Lung (tissue), 12 donors: ENCODE results near the gene FBLN1. TPM values are rescaled to one million over a fixed set of nuclear protein-coding genes. Genes with fewer than 3 reads are reported as not detected.
A peak's percentile ranks its signal among the peaks of the same experiment; 100 is the strongest.

Experiments
- ATAC-seq: fragments of 200-7000 bp; cut with Tn5 transposase; one replicate; pipeline ENCODE4 v1.9.1; 2020; ENCODE audit warnings: moderate number of reproducible peaks; ENCODE audit not compliant: insufficient read depth, low FRiP score
- DNase-seq, 3 donors: peaks; one replicate each; pipeline ENCODE4 v3.0.0-alpha.2; 2013 to 2017
- H3K27ac ChIP-seq, 2 donors: one replicate each; pipeline ENCODE4 v1.5.1; 2013; ENCODE audit warnings: mild to moderate bottlenecking in 2 of 2, moderate library complexity in 2 of 2, control low read depth in 1 of 2, inconsistent platforms in 1 of 2, low read depth in 1 of 2, low read length in 1 of 2
- H3K27me3 ChIP-seq, 3 donors: one replicate each; pipeline ENCODE4 v1.5.1; 2013; ENCODE audit warnings: low read length in 2 of 3; ENCODE audit not compliant: control insufficient read depth in 3 of 3, insufficient read depth in 3 of 3
- H3K36me3 ChIP-seq, 4 donors: one replicate each; pipeline ENCODE4 v1.5.1; 2013; ENCODE audit warnings: low read length in 4 of 4, mild to moderate bottlenecking in 1 of 4, moderate library complexity in 1 of 4; ENCODE audit not compliant: control insufficient read depth in 4 of 4, insufficient read depth in 4 of 4
- H3K4me1 ChIP-seq, 5 donors: one replicate each; pipeline ENCODE4 v1.5.1; 2013; ENCODE audit warnings: low read length in 5 of 5, mild to moderate bottlenecking in 2 of 5, moderate library complexity in 1 of 5; ENCODE audit not compliant: control insufficient read depth in 5 of 5, insufficient read depth in 5 of 5
- H3K4me3 ChIP-seq: one replicate; pipeline ENCODE4 v1.5.1; 2013; ENCODE audit warnings: mild to moderate bottlenecking, control low read depth, moderate library complexity
- H3K9ac ChIP-seq, 2 donors: one replicate each; pipeline ENCODE4 v1.5.1; 2013; ENCODE audit warnings: low read length in 2 of 2, control low read depth in 1 of 2; ENCODE audit not compliant: insufficient read depth in 1 of 2
- H3K9me3 ChIP-seq, 4 donors: one replicate each; pipeline ENCODE4 v1.5.1; 2013; ENCODE audit warnings: low read length in 3 of 4, mild to moderate bottlenecking in 1 of 4, moderate library complexity in 1 of 4; ENCODE audit not compliant: control insufficient read depth in 4 of 4, insufficient read depth in 3 of 4
- WGBS, 2 donors: extraction: QIAGEN DNeasy Blood & Tissue Kit; methylation state at CpG; one replicate each; pipeline ENCODE4 v1.1.7; 2013; 5-methylcytosine and 5-hydroxymethylcytosine counted together
- polyA plus RNA-seq, 2 donors: library from polyadenylated mRNA; stranded (reverse); fragments of 200-250 nt; gene quantifications; one replicate each; pipeline ENCODE4 v1.2.1, GENCODE V29; 2013
- total RNA-seq, 2 donors: library from RNA; depleted of rRNA in 1 of 2; stranded (reverse); fragments of >200 nt in 1 of 2; gene quantifications; one replicate each; pipeline ENCODE4 v1.2.1, GENCODE V29; 2014 to 2021
- TF ChIP-seq, protein P1 (sequence below): IDR thresholded peaks from 2 replicates; pipeline ENCODE4 v1.5.1; 2012; ENCODE audit warnings: mild to moderate bottlenecking; ENCODE audit errors: control extremely low read depth, extremely low read depth
- donor health status: control.
- donor health status: control.
- donor health status: Bipolar disorder and iron deficiency.
- donor health status: healthy.
- donor health status: DM: yes; HTN: yes; CAD: no.

FBLN1 gene
- total and polyA plus RNA-seq, 4 donors = 82.7 to 357 (median 233) TPM

DNA sequence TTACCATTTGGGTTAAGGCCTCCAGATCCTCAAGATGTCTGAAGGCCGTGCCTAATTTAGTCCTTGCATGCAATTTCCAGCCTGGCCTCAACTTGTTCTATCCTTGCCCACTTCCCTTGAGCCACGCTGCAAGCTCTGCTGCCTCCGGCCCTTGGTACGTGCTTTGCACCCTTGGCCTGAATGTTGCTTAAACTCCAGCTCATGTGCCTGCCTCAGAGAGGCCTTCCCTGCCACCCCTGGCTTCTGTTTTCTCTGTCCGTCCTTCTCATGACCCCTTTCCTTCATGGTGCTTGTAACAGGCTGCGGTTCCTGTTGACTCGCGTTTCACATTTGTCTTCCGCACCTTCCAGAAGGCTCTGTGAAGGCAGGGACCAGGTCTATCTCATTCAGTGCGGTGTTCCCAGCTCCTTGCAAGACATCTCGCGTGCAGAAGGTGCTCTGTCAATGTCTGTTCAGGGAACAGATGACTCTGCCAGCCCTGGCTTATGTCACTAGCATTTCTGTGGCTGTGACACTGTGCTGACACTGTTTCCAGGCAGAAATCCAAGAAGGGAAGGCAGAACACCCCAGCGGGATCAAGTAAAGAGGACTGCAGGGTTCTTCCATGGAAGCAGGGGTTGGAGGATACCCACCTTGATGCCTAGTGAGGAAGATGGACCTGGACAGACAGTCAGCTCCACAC is 61.8 kb downstream of the FBLN1 start:
- peaks cover 0 to 64% (median 30%) of the 10 kb centered on the region in 4 donors for H3K36me3 ChIP-seq
- peaks cover 0 to 10% (median 4%) of the 10 kb centered on the region in 4 donors for H3K9me3 ChIP-seq
- no peak overlapping the region for H3K9ac ChIP-seq
- TF ChIP-seq, protein P1, sequence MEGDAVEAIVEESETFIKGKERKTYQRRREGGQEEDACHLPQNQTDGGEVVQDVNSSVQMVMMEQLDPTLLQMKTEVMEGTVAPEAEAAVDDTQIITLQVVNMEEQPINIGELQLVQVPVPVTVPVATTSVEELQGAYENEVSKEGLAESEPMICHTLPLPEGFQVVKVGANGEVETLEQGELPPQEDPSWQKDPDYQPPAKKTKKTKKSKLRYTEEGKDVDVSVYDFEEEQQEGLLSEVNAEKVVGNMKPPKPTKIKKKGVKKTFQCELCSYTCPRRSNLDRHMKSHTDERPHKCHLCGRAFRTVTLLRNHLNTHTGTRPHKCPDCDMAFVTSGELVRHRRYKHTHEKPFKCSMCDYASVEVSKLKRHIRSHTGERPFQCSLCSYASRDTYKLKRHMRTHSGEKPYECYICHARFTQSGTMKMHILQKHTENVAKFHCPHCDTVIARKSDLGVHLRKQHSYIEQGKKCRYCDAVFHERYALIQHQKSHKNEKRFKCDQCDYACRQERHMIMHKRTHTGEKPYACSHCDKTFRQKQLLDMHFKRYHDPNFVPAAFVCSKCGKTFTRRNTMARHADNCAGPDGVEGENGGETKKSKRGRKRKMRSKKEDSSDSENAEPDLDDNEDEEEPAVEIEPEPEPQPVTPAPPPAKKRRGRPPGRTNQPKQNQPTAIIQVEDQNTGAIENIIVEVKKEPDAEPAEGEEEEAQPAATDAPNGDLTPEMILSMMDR = no peak
- 86 to 90% methylated on average over 13 of the region's 13 CpGs for WGBS, 2 donors
- no peak overlapping the region for H3K27ac ChIP-seq
- no peak for ATAC-seq
- H3K4me1 ChIP-seq = no peaks in the 10 kb centered on the region
- H3K4me3 ChIP-seq = no peak overlapping the region
- H3K27me3 ChIP-seq = no peaks in the 10 kb centered on the region
- peak in 1 of 3 donors; percentile 28 for DNase-seq

DNA sequence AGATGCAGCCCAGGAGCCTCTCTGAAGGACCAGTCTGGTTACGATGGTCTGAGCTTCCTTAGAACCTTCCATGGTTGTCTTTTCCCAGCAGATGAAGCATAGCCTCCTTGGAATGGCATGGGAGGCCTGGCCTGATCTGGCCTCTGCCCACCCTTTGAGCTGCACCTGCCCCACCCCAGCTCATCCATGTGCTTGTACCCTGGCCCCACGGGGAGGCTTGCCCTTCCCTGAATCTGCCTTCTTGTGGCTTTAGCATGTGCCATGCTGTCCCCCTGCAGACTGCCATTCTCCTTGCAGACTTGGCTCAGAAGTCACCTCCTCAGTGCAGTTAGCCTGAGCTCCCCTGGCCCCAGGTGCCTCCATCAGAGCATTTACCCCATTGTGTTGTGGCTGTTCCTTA is 62.5 kb downstream of the FBLN1 start:
- peaks cover 0 to 9% (median 2%) of the 10 kb centered on the region in 4 donors for H3K9me3 ChIP-seq
- H3K27me3 ChIP-seq = no peaks in the 10 kb centered on the region
- H3K36me3 ChIP-seq = peaks cover 0 to 57% (median 27%) of the 10 kb centered on the region in 4 donors
- H3K4me3 ChIP-seq = no peak overlapping the region
- no peak for DNase-seq
- ATAC-seq = no peak
- H3K27ac ChIP-seq = no peak overlapping the region
- 88 to 94% methylated on average over 2 of the region's 2 CpGs for WGBS, 2 donors
- no peaks in the 10 kb centered on the region for H3K4me1 ChIP-seq
- no peak overlapping the region for H3K9ac ChIP-seq
- TF ChIP-seq, protein P1 = no peak

DNA sequence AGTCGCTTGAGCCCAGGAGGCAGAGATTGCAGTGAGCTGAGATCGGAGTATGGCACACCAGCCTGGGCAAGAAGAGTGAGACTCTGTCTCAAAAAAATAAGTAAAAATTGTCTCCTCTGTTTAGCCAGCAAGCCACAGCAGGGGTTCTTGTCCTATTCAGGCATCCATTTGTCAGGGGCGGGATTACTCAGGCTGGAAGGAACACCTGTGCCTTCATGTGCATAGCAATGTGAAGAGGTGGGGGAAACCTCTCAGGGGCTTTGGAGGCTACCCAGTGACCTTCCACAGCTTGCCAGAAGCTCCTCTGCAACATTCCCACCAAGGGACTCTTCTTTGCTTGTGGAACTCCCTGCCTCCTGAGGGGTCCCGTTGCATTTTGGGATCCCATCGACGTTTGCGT is 63.3 kb downstream of the FBLN1 start:
- no peak for DNase-seq
- Histone ChIP-seq H3K4me3 (no peak overlapping the region), H3K9me3 (peaks cover 0 to 5% (median 0%) of the 10 kb centered on the region in 4 donors), H3K4me1 (no peaks in the 10 kb centered on the region), H3K27ac (no peak overlapping the region), H3K27me3 (no peaks in the 10 kb centered on the region), H3K36me3 (peaks cover 0 to 51% (median 23%) of the 10 kb centered on the region in 4 donors), H3K9ac (no peak overlapping the region)
- TF ChIP-seq, protein P1 = no peak
- no peak for ATAC-seq
- 85 to 86% methylated on average over 7 of the region's 7 CpGs for WGBS, 2 donors
